Activated CD4-positive, CD25-positive, alpha-beta regulatory T cell treated with anti-CD3 and anti-CD28 coated beads, Interleukin-2, amount 50 U/mL, for 72 hours (primary cell): Measurements from ENCODE around the gene DUOX2.
"Not testable (repeated sequence)": the region's sequence is repeated elsewhere in the genome, so short reads cannot be mapped to it uniquely, and the experiment has no call there.

Experiments
- DNase-seq: peaks from one replicate; pipeline ENCODE4 v3.0.0; 2021

Gene DUOX2

DNA sequence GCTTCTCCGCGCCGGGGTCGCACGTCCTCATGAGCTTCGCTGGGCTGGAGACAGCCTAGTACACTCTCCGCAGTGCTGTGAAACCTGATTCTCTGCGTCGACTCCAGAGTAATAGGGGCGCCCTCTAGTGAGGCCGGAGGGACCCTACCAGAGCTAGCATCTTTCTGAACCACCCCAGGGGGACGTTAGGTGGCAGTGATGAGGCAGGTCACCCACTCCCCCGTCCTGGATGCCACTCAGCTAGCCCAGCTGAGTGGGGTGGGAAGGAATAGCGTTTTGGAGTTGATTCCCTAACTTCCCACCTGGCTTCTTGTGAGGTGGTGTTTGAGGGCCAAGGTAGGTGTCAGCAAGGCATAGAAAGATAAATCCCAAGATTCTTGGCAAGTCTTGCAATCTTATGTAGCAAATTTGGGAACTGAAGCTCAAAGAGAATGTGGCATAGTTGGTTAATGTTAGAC is 4.2 kb upstream of the DUOX2 start:
- peak; percentile 73 for DNase-seq

DNA sequence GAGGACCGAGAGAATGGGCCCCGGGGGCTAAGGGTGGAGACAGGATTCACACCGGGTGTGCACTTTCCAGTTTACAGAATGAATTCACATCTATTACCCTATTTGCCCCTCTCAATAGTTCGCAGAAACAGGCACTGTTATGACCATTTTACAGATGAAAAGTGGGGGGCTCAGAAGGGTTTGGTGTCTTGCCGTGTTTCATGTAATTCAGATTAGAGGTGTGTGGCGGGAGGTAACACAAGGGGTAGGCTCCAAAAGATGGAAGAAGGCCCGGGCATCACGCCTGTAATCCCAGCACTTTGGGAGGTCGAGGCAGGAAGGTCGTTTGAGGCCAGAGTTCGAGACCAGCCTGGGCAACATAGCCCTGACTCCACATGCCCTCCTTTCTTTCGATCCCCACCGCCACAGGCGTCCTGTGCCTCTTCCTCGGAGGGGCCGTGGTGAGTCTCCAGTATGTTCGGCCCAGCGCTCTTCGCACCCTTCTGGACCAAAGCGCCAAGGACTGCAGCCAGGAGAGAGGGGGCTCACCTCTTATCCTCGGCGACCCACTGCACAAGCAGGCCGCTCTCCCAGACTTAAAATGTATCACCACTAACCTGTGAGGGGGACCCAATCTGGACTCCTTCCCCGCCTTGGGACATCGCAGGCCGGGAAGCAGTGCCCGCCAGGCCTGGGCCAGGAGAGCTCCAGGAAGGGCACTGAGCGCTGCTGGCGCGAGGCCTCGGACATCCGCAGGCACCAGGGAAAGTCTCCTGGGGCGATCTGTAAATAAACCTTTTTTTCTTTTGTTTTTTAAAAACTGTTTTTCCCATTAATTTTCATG is 3.5 kb upstream of the DUOX2 start:
- no peak for DNase-seq

DNA sequence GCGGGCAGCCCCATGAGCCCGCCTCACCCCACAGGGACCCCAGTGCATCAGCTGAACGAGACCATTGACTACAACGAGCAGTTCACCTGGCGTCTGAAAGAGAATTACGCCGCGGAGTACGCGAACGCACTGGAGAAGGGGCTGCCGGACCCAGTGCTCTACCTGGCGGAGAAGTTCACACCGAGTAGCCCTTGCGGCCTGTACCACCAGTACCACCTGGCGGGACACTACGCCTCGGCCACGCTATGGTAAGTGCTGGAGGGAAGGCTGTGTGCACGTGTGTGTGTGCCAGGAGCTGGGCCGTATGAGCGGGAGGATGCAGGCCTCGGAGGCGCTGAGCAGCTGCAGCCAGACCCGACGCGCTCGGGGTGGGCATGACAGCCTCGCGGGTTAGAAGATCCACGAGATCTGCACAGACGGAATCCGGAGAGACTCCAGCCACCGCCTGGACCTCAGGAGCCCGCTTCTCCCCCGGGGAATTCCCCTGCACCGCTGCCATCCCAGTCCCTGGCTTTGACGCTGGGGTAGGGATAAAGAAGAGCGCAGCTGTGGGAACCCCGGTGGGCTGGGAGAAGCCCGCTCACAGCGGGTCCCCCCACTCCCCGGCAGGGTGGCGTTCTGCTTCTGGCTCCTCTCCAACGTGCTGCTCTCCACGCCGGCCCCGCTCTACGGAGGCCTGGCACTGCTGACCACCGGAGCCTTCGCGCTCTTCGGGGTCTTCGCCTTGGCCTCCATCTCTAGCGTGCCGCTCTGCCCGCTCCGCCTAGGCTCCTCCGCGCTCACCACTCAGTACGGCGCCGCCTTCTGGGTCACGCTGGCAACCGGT is 2.7 kb upstream of the DUOX2 start:
- DNase-seq: no peak

DNA sequence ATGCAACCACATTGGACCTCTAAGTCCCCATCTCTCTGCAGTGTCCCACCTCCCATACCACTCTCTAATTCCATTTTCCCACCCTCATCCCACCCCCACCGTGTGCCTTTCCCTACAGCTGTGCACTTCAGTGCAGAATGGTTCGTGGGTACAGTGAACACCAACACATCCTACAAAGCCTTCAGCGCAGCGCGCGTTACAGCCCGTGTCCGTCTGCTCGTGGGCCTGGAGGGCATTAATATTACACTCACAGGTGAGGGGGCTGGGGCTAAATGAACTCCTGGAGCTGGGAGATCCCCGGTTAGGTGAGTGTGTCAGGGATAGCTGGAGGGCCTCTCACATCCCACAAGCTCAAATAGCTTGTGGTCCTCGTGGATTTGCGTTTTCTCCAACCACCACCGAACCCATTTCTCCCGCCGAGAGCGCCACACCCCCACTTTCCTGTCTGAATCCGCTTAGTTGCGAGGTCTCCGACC is 2.1 kb upstream of the DUOX2 start:
- no peak for DNase-seq

DNA sequence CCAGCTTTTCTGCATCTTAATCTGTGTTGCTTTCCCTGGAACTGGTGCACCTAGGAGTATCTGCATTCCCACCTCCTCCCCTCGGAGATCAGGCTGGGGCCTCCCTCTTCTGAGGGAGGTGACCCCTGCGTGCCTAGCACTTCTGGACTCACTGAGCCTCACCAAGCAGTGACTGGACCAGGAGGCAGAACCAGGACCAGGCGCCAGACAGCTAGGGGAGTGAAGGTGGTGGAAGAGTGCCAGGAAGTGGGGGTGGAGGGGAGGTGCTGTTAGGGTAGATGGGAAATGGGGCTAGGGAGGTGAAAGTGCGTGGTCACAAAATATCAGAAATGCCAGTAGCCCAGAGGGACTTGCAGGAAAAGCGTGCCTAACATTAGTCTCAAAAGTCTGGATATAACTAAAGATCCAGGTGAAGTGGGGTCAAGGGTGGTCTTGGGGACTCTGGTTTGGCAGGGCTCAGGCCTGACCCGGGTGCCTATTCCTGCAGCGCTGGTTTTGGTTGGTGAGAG is 1.4 kb upstream of the DUOX2 start:
- DNase-seq: no peak

DNA sequence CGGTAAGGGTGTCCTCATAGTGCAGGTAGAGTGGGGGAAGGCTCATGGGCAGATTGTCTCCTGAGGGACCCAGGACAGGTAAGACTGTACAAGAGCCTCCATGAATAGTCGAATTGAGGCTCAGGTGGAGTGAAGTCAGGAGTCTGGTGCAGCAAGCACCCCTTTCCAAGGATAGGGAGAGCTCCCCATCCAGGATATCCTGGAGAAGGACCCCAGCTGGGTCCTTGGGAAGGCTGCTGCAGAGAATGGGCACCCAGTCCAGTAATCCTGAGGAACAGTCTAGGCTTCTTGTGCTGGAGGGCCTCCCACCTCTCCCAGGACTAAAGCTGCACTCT is 746 bp upstream of the DUOX2 start:
- no peak for DNase-seq

DNA sequence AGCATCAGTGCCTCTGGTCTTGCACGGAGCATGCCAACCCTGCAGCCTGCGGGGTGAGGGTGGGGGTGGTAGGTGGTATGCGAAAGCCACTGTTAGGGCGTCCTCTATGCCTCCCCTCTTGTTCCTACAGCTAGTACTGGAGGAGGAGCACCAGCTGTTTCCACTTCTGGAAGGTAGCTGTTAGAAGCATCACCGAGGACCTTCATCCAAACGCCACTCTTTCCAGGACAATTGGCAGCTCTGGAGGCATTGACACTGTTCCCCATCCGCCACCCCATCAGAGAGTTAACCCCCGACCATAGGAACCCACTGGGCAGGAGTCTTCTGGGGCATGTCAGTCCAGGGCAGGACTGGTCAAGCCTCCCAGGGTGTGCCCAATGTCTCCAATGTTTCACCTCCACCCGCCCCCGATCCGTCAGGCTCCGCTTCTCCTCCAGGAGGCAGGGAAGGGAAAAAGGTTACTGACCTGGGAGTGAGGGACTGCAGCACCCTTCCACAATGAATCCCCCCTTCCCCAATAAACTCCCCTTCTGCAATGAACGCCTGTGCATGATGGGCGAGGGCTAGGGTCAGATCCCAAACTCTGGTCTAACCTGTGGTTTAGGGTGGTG is 487 bp downstream of the DUOX2 start:
- no peak for DNase-seq

DNA sequence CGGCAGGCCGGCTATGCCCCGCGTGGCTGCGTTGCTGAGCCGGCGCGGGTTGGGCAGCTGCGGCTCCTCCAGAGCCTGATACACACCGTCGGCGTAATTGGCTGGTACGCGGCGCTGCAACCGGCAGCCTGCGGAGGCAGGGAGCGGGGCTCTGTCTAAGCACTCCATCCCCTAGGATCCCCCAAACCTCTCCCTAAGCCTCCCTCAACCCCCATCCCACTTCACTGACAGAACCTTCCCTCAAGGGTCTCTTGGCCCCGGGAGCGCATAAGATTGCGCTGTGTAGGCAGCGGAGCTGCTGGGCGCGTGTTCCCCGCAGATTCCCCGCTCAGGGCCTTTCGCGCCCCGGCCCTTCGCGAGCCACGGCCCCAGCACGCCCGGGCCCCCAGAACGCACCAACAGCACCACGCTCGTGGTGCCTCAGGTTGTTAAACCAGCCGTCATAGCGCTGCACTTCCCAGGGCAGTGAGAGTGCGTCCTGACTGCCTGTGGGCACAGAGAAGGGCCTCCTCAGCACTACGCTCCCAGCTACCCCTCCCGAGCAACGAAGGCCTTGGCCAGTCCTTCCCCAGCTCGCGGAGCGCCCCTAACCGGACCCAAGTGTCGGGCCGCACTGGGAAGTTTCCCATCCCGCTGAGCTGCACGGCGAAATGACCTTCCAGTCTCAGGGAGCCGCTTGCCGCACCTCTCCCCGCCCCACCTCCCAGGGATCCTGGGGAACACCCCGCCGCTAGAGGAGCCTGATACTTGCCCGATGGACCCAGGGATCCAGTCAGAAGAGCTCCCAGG is 1.2 kb downstream of the DUOX2 start:
- DNase-seq: no peak

DNA sequence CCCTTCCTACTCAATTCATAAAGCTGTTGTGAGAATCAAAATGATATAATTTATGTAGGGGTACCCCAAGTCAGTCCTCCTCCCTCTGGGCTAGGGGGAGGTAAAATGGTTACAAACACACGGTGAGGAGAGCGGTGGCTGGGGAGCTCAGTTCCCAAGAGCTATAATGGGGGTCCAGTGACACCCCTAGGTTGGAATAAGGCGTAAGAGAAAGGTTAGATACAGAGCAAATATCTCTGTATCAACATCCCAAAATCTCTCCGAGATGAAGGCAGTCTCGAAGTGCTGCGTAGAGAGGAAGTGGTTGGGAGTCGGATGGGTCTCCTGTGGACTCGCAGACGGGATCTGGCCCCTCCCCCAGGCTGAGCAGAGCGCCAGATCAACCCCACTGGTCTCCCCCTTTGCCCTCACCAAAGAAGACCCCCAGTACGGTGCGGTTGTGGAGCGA is 1.8 kb downstream of the DUOX2 start:
- no peak for DNase-seq

DNA sequence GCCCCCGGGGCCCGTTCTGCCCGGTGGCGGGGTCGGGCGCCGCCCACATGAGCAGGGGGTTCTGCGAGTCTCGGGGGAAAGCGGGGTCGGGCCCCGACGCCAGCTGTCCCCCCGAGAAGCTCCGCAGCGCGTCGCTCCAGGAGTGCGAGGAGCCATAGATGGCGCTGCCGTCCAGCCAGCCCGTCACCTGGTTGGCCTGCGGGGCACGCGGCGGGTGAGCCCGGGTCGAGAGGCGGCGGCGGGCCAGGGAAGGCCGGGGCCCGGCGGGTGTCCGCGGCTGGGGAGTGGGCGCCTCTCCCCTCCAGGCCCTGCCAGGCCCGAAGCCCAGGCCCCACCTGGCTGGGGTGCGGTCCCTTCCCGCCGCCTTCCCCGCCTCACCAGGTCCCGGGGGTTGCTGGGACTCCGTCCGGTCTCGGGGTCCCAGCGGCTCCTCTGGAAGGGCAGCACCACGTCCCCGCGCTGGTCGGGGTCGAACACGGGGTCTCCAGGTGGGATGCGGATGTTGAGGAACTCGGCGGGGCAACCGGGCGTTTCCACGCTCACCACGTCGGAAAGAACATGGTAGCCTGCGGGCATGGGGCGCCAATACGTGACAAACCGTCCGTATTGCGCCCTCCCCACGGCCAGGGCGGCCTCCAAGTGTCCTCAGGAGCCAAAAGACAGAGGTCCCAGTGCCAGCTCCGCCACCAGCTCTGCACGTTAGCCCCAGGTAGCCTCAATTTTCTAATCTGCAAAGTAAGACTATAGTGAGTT is 2.4 kb downstream of the DUOX2 start:
- DNase-seq: peak; percentile 26

DNA sequence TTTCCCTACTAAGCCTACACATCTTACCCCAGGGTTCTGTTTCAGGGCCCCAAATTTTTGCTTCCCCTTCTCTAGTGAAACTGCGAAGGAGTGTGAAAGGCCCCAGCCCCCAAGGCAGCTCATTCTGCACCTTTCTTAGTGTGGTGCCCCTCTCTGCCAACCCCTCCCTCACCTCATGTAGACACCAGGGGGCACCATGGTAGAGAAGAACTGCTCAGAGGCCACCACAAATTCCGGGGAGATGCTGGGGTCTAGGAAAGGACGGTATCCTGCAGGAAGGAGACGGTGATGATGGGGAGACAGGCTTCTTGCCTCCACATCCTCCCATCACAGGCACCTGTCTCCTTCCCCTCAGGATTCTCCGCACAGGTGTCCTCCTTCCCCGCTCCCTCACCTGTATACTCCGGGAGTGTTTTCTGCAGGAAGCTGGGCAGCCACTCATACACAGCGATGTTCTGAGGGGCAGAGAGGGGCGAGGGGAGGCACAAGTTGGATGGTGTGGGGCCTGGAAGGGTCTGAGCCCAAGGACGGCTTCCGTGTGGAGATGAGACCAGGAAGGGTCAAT is 3.6 kb downstream of the DUOX2 start:
- DNase-seq: peak; percentile 24

DNA sequence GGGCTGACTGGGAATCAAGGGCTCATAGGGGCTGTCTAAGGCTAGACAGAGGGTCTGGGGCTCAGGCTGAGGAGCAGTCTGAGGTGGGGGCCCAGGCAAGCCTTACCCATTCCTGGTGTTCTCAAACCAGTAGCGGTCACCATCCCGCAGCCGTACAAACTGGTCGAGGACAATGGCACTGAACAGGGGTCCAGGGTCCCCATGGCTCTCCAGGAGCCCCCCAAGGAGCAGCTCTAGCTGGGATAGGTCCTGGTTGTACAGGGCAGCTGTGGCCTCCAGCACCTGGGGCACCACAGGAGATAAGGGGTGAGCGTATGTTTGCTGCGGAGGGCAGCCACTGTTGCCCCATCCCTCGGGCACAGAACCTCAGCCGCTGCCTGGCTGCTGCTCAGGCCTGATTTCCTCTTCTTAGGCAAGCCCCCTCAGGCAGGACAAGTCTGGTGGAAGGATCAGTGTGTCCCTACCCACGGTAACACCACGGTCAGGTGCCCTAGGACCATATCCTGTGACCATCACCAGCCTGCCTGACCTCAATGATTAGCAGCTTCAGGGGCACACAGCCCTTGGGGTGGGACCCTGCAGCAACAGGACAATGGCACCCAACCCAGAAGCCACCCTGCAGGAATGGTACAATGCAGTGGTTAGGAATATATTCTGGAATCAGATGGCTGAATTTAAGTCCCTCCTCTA is 5.9 kb downstream of the DUOX2 start:
- no peak for DNase-seq

DNA sequence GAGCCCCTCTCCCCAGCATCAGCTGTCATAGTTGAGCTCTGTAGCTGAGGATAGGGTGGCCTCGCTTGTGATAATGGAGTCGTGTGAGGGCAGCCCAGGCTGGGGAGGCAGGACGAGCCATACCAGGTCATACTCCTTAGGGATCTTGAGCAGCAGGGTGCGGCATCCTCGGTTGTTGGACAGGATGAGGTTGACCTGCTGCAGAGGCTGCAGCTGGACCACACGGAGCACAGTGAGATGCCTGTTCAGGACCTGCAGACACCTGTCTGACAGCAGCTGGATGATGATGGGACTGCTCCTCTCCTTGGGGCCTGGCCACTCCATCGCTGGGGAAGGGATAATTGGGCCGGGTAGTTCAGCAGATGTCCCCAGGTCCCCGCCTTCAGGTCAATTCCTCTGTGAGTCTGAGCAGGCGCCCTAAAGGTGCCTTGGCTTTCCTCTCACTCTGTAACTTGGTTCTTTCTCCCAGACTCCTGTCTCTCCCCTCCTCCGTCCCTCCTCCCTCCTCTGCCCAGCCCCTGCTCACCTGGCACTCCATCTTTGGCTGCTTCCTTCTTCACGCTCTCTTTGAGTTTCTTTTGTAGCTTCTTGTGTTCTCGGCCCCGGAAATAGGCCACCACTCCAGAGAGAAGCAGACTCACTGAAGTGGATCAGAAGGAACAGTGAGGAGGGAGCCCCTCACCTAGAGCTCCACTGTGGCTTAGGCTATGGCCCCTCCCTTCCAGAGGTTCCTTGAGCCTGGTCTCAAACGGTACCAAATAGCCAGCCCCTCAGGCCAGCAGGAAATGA is 7.8 kb downstream of the DUOX2 start:
- no peak for DNase-seq

DNA sequence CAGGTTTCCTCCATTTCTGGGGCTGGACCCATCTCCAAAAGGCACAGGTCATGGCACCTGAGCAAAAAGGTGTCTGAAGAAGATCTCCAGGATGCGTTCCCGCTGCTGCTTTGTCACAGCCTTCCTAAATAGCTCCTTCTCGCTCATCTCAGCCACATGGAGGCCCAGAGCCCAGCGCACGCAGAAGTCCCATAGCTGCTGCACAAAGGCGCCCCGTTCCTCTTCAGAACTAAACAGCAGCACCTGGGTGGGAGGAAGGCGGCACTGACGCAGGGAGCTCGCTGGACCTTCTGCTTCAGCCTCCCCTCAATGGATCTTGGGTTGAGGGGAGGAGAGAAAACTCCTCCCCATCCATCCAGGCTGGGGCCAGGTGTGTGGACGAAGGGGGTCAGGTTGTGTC is 8.4 kb downstream of the DUOX2 start:
- DNase-seq: no peak

DNA sequence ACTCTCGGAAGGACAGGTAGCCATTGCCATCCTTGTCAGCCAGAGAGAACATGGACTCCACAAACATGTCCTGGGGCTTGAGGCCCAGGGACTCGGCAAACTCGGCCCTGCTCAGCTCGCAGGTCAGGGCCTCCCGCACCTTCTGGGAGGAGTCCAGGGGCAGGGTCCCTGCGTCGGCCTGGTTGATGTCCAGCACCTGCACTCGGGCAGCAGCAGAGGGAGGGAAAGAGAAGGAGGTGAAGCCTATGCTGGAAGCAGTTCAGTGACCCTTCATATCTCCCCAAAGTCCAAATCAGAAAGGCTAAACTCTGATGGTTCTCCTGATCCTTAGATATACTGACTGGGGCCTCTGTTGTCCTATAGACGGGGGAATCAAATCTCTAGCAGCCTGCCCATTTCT is 9.8 kb downstream of the DUOX2 start:
- DNase-seq: not testable (repeated sequence)

DNA sequence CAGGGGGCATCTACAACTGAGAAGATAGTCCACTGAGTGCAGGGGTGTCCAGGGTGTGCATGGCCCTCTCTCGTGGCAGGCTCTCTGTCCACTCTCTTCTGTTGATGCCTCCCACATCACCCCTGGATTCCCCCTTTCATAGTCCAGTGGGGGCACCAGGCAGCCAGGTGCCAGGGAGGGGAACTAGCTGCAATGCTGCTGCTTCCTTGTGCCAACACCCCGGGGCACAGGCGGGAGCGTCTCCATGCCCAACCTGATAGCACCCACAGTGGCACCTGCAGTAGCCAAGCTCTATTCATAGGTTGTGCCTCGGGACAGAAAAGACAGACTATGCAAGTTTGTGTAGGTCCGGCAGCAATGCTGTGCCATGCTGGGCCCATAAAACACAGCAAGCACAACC is 11.7 kb downstream of the DUOX2 start:
- DNase-seq: no peak

DNA sequence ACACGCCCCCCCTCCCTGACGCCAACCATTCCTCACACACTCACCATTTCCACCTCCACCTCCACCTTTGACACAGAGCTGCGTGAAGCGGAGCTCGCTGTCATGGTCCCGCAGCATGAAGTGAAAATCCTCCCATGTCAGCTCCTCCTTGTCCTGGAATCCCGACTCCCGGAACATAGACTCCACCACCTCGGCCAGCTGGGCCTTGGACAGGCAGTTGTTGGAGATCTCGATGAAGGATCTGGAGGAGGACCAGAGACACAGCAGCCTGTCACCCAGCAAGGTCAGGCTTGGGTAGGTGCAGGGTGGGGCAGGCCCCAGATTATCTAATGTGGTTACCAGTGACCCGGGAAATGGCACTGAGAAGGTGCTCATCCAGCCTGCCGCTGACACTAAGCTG is 12.2 kb downstream of the DUOX2 start:
- DNase-seq: no peak

DNA sequence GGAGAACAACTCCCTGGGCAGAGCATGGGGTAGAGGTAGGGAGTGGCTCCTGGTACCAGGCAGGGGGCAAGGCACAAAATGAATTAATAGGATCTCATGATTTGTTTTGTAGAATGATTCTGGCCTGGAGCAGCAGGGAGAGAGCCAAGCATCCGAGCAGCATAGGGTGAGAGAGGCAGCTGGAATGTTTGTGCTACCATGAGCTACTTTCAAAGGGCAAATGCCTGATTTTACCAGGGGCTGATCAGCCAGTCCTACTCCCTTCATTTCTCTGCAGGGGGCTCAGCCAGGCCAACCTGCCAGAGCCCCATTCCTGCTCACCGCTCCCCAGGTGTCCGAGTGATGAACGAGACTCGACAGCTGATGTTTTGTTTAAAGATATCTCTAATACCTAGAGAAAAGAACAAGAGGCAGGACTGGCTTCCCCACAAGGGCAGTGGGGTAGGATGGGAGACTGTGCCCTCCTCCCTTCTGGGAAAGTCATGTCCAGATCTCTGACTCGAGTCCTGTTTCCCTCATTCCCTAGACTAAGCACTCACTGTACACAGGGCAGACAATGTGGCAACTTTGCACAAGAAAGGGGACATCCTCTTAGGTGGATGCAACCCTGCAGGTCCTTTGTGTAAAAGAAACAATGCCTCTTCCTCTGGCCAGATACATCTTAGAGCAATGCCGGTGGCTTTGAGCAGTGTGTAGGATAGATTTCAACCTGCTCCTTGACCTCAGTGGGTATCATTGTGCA is 12.9 kb downstream of the DUOX2 start:
- DNase-seq: no peak

DNA sequence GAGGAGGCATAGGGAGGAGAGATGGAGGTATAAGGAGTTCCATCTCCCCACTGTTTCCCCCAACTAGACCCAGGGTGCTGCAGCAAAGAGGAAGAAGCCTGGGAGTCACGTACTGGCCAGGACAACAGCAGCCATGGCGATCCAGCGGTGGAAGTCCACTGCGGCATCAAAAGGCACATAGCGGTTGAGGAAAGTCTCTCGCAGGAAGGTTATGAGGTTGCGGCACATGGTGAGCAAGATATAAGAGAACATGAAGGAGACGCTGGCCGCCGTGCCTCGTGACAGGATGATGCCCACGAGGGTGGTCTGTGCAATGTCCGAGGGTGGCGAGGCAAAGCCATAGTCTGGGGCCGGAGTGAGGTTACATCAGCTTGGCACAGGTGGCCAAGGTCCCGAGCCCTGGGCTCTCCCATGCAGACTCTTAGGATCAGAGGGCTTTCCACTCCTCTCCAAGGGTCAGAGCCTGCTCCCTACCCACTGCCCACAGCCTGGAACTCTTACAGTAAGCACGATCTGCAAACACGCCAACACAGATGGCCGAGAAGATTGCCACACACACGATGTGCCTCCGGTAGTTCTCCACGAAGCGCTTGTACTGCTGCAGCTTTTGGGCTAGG is 14.3 kb downstream of the DUOX2 start:
- no peak for DNase-seq
